Measurements from ENCODE around the gene PTGDR.

The PTGDR gene

GRCh38 chr14:52267501-52268278 lies at the start of gene PTGDR:
PTGDR (plus strand) TSS chr14:52267698; CDS start chr14:52267815, 117 bp downstream.
- peak in 2 of 3 experiments; percentile 58 to 69 for DNase-seq

GRCh38 chr14:52219488-52220084 lies 47.9 kb upstream of the PTGDR start:
- DNase-seq, result no peak

GRCh38 chr14:52220924-52221811 lies 46.3 kb upstream of the PTGDR start:
- no peak for DNase-seq

GRCh38 chr14:52222901-52223300 lies 44.6 kb upstream of the PTGDR start:
- DNase-seq, result no peak

GRCh38 chr14:52227619-52228222 lies 39.8 kb upstream of the PTGDR start:
- peak in 2 of 3 experiments; percentile 58 to 85 for DNase-seq

- DNase-seq, result no peak
These were observed 33.8 kb upstream of the PTGDR start for GRCh38 chr14:52233693-52234092.

- DNase-seq, result no peak
These were observed 32.1 kb upstream of the PTGDR start for GRCh38 chr14:52235434-52235833.

GRCh38 chr14:52235866-52236510 lies 31.5 kb upstream of the PTGDR start:
- no peak for DNase-seq

GRCh38 chr14:52238682-52239081 lies 28.8 kb upstream of the PTGDR start:
- no peak for DNase-seq

GRCh38 chr14:52240623-52241022 lies 26.9 kb upstream of the PTGDR start:
- peak in 1 of 3 experiments; percentile 21 for DNase-seq

- DNase-seq, result no peak
These were observed 26.3 kb upstream of the PTGDR start for GRCh38 chr14:52241087-52241793.

- DNase-seq, result no peak
These were observed 23.2 kb upstream of the PTGDR start for GRCh38 chr14:52244328-52244727.

- no peak for DNase-seq
These were observed 22.5 kb upstream of the PTGDR start for GRCh38 chr14:52244997-52245396.

- no peak for DNase-seq
These were observed 19.4 kb upstream of the PTGDR start for GRCh38 chr14:52248057-52248456.

GRCh38 chr14:52251724-52252123 lies 15.8 kb upstream of the PTGDR start:
- DNase-seq, result no peak

GRCh38 chr14:52253503-52253902 lies 14.0 kb upstream of the PTGDR start:
- no peak for DNase-seq

- no peak for DNase-seq
These were observed 13.4 kb upstream of the PTGDR start for GRCh38 chr14:52254086-52254485.

GRCh38 chr14:52258783-52259182 lies 8.7 kb upstream of the PTGDR start:
- DNase-seq, result no peak

GRCh38 chr14:52259434-52259833 lies 8.1 kb upstream of the PTGDR start:
- no peak for DNase-seq

- DNase-seq, result no peak
These were observed 4.9 kb upstream of the PTGDR start for GRCh38 chr14:52262600-52262999.

GRCh38 chr14:52263190-52263589 lies 4.3 kb upstream of the PTGDR start:
- no peak for DNase-seq

GRCh38 chr14:52265253-52265652 lies 2.2 kb upstream of the PTGDR start:
- no peak for DNase-seq
